Thyroid gland (tissue), 4 donors: ENCODE results near the gene CDX1.

Experiments used
- CTCF ChIP-seq, 6 experiments: fragments of 200-600 bp in 3 of 6; fragments of 450-650 bp in 3 of 6; sonication (generic) in 3 of 6; IDR thresholded peaks; one replicate each; pipeline ENCODE4 v1.5.1; 2016 to 2019; ENCODE audit warnings: antibody characterized with exemption in 6 of 6, mild to moderate bottlenecking in 2 of 6, inconsistent platforms in 1 of 6, moderate library complexity in 1 of 6
- POLR2A ChIP-seq, 2 donors: fragments of 450-650 bp; IDR thresholded peaks; one replicate each; pipeline ENCODE4 v1.6.1; 2017; ENCODE audit warnings: antibody characterized with exemption in 2 of 2, mild to moderate bottlenecking in 2 of 2, moderate library complexity in 1 of 2

GRCh38 chr5:150160448-150161081, 6.0 kb upstream of the CDX1 start:
- TF ChIP-seq CTCF (IDR thresholded peaks at IDR 0.05) (no peak), POLR2A (IDR thresholded peaks at IDR 0.05) (no peak)
